ENCODE results near the gene ACTG2. TPM values are rescaled to one million over a fixed set of nuclear protein-coding genes. Genes with fewer than 3 reads are reported as not detected.
"Not testable (repeated sequence)": the region's sequence is repeated elsewhere in the genome, so short reads cannot be mapped to it uniquely, and the experiment has no call there.

Gene ACTG2
- total RNA-seq, 1 donor from 2014 or later = 0.32 TPM

DNA sequence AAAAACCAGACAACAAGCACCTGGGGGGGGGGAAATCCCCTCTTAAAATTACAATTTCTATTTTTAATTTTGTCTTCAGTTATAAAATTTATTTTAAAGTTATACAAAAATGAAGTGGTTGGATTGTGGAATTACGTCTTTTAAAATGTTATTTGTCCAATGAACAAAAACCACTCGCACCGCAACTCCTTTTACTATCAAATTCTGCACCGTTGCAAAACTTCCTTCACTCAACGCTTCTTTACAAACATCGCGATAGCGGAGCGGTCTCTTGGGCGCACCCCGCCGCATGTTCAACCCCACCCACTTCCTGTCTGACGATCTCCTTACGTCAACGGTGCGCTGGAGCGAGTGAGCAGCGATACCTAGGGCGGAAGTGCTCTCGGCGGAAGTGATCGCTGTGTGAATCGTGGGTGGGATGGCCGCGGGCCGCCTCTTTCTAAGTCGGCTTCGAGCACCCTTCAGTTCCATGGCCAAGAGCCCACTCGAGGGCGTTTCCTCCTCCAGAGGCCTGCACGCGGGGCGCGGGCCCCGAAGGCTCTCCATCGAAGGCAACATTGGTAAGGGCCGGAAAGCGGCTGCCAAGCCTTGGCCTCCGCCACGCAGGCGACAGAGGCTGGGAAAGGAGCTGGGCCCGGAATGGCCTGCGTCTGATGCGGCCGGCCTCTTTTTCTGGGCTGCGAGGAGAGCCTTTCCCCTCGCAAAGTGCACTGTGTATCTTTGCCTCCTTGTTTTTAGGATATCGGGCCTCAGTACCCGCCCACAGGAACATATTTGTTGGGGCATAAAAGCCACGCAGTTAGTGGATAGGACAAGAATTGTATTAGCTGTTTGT, 33.9 kb downstream of the ACTG2 start, which contains the start of gene DGUOK:
Gene DGUOK, plus strand, starts transcription at position 388 of the 835 bp plus-strand sequence. Its CDS starts 31 bp downstream, at position 419.
- peak; percentile 97 for DNase-seq
- peak; percentile 100 for ATAC-seq
- intact Hi-C loops (cut with micrococcal nuclease) = no loop called here

DNA sequence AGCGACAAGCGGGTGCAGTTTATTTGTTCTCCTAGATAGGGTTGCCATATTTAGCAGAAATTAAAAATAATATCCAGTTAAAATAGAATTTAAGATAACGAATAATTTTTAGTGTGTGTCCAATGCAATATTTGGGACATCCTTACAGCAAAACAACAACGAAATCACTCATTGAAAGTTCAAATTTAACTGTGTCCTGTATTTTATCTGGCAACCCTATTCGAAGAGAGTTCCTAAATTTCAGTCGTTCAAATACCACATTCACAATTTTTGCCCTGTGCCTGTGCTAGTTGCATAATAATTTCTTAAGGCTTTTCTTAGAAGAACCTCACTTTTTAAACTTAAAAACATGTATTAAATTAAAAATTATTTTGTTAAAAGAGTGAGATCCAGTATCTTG, 34.5 kb downstream of the ACTG2 start:
- DNase-seq = no peak
- intact Hi-C loops (cut with micrococcal nuclease) = no loop called here
- no peak for ATAC-seq

DNA sequence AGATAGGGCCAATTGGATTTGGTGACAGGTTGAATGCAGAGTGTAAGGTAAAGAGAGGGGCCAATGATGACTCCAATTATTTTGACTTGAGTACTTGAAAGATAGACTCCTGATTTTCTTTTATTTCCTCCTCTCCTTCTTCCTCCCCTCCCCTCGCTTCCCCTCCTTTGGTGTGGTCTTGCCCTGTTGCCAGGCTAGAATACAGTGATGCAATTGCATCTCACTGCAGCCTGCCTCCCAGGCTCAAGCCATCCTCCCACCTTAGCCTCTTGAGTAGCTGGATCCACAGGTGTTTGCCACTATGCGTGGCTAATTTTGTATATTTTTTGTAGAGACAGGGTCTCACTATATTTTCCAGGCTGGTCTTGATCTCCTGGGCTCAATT, 36.1 kb downstream of the ACTG2 start:
- intact Hi-C loops (cut with micrococcal nuclease) = no loop called here
- DNase-seq = no peak

DNA sequence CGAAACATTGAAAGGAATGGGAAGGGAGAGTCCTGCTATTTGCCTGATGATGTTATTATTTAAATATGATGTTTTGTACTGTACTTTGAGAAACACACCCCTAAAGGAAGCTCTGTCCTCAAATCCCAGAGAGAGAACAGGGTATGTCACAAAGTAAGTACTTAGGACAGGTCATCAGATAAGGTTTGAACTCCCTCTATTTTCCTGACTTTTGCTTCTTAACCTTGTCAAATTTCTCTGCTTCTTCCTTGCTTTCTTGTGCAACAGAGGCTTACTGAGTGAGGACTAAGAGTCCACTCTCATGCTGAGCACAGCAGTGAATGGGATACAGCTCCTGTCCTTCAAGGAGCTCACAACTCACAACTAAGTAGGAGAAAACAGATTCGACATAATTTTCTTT, 37.6 kb downstream of the ACTG2 start:
- DNase-seq (no peak), ATAC-seq (no peak)
- intact Hi-C loops (cut with micrococcal nuclease) = no loop called here

More for the DNA sequence above, 36.1 kb downstream of the ACTG2 start:
- ATAC-seq = no peak

DNA sequence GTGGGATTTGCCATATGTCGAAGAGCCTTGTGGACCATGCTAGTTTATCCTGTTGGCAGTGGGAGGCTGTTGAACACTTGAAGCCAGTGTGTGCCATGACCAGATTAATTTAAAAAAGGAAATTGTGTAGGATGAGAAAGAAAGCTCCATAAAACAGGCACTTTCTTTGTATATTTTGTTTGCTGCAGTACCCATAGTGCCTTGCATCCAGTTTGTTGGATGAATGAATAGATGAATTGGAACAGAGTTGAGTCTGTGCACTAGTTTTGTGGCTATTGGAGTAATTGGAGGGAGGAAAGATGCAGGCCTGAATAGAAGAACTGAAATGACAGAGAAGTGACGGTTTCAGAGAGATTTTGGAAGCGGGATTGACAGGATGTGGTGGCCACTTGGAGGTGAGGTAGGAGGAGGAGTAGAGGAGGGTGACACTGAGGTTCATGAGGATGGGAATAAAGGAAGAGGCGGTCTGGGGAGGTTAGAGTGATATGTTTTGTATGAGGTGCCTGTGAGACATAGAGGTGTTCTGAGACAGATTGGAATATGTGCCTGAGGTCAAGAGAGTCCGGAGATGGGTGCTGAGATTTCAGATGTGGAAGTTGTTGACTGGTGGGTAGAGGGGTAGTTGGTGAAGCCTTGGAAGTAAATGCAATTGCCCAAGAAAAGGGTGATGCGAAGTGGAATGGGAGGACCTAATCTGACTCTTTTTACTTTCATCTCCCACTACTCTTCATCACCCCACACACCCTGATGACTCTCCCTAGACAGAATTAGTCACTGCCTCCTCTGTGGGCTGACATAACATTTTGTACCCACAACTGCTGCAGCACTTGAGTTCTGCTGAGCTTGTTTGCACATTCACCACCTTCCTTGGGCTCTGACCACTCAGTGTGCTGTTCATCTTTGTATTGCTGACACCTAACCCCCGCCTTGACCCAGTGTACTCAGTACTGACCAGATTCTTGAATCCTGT, 39.0 kb downstream of the ACTG2 start:
- intact Hi-C loops (cut with micrococcal nuclease) = no loop called here
- no peak for ATAC-seq
- DNase-seq = no peak

DNA sequence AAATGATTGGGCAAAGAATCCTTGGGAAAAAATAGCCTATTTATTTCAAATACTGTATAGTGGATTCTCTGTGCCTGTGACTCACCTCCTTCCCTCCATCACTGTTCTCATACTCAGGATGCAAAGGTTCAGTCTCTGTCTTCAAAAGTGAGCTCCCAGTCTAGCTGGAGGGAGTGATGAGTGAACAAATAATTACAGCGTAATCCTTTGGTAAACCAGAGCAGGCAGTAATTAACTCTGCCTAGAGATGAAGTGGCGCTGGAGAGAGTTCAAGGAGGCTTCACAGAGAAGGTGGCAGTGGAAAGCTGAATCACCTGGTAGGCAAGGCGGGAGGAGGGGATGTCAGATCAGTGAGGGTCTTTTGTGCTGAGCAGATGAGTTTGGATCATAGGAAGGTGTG, 40.4 kb downstream of the ACTG2 start:
- DNase-seq = no peak
- intact Hi-C loops (cut with micrococcal nuclease) = no loop called here
- ATAC-seq = no peak

DNA sequence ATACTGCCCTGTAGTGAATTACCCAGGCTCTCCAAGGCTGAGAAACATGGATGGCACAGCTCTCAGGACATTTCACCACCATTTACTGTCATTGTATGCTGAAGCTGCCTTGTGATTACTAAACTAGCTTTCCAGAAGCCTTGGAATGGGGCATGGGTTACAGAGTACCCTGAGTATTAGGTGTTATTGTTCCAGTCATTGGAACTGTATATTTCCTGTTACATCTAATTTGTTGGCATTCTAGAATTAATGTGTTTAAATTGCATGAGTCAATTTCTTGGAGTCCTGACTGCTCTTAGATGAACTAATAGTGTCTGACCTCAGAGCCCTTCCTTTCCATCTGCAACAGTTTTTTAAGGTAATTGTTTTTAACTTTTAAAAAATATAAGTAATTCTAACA, 42.8 kb downstream of the ACTG2 start:
- intact Hi-C loops (cut with micrococcal nuclease) = no loop called here
- ATAC-seq (no peak), DNase-seq (no peak)

DNA sequence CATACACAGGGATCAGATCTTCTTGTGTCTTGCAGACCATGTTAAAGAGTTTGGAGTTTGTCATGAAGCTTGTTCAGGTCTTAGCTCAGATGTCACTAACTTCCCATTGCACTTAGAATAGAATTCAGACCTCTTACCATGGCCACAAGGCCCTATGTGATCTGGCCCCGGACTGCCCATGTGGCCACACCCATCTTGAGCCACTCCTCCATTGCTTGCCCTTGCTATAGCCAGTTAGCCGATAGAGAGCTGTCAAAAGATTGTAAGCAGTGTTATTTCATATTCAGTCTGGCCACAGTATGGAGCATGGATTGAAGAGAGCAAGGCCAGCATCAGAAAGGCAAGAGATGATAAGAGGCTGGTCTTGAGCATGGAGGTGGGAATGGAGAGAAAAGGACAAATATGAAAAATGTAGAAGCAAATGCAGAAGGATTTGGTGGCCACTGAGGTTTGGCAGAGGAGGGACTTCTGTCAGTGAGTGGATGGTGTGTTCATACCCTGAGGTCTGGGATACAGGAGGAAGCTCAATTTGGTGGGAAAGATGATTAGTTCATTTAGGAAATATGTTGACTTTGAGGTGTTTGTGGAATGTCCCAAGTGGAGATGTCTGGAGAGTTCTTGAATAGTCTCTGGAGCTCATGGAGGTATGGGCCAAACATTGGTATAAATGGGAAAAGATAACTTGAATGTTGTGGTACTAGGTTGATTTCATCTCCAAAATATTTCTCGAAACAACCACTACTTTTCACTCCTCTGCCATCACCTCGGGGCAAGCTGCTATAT, 44.5 kb downstream of the ACTG2 start:
- intact Hi-C loops (cut with micrococcal nuclease) = no loop called here
- ATAC-seq (no peak), DNase-seq (no peak)

DNA sequence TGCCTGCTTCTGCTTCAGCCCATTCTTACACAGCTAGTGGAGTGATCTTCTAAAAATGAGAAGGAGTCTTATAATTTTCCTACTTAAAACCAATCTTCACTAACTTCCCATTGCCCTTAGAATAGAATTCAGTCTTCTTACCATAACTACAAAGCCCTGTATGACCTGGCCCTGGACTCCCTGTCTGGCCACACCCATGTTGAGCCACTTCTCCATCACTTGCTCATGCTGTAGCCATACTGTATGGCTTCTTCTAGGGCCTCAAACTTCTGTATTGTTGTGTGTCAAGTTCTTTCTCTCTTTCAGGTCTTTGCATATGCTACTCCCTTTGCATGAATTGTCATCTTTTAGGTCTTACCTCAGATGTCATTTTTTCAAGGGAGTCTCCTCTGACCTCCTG, 45.1 kb downstream of the ACTG2 start:
- DNase-seq = no peak
- no peak for ATAC-seq
- intact Hi-C loops (cut with micrococcal nuclease) = no loop called here

DNA sequence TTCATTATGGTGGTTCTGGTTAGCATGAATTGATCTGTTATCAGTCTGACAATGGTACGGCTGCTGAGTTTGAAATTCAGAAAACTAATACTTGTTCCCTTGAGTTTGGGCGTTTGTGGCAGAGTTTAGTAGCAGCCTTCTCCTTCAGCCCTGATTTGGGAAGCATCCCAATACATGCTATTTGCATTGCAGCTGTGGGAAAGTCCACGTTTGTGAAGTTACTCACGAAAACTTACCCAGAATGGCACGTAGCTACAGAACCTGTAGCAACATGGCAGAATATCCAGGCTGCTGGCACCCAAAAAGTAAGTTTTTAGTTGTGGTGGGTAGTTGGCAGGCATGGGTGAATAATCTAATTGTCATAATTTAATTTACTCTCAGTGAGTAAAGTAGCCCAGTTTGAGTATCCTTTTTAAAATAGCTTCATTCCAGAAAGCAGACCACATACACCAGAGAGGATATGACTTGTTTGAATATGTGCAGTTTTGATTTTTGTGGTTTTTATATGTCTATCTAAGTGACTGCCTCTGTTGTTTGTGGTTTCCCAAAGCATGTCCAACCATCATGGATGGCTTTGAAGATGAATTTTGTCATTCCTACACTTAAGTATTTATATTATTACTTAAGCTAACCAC, 46.0 kb downstream of the ACTG2 start:
- DNase-seq = no peak
- no peak for ATAC-seq
- intact Hi-C loops (cut with micrococcal nuclease) = no loop called here

DNA sequence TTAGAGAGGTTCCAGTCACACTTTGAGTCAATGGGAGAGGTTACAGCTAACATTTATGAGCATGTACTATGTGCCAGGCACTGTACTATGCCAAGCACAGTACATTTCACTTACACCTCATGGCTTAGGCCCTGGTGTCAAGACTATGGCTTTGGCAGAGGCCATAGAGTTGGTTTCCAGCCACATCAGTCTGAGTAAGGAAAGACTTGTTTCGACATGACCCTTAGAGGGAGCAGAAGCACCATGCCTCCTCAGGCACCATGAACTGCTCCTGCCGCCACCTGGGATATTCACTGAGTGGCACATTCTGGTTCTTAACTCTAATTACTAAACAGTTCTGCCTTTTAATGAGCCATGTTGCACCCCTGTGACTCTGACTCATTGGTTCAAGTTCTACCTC, 46.6 kb downstream of the ACTG2 start:
- peak; percentile 95 for ATAC-seq
- DNase-seq = no peak

DNA sequence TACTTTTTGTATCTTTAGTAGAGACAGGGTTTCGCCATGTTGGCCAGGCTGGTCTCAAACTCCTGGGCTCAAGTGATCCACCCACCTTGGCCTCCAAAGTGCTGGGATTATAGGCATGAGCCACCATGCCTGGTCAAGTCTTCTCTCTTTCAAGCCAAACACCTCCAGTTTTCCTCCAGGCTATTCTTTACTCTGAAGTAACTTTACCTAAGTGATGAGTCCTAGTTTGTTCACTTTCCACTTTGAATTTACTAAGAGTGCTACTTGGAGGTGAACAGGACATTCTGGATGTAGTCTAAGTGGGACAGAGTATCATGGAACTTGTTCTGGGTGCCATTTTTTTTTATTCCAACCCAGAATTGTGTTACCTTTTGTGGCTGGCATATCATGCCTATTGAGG, 47.3 kb downstream of the ACTG2 start:
- ATAC-seq; intact Hi-C loops (cut with micrococcal nuclease); DNase-seq: not testable (repeated sequence)

More for the DNA sequence above, 46.6 kb downstream of the ACTG2 start:
- intact Hi-C loops (cut with micrococcal nuclease) = no loop called here

DNA sequence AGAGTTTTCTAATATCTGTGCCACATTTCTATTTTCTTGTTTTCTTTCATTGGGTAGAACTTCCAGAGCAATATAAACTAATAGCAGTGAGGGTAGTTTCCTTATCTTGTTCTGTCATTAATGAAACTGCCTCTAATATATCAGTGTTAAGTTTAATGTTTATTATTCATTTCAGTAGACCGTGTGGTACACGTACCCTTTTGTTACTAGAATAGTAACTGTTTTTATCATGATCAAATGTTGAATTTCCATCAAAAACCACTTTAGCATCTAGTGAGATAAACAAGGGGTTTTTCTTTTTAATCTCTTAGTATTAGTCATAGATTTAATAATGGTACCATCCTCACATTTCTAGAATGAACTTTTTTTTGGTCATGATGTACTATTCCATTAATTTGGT, 49.9 kb downstream of the ACTG2 start:
- intact Hi-C loops (cut with micrococcal nuclease) = no loop called here
- DNase-seq (no peak), ATAC-seq (no peak)

DNA sequence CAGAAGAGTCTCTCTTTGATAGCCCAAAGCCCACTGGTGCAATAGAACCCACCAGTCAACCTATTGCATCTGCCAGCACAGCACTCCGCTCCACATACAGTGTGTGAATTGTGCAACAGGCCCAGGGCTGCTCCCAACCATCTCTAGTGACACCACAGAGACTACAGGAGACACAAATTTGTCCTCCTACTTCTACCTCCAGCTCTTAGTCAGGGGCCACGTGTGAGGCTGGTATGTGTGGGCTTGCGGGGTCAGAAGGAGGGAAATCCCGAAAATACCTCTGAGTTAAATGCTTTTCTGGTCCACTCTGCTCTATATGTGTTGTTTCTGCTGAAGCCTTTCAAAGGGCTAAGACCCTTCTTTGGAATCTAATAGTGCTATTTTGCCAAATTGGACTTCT, 51.9 kb downstream of the ACTG2 start:
- no peak for DNase-seq
- ATAC-seq = no peak
- intact Hi-C loops (cut with micrococcal nuclease) = no loop called here

DNA sequence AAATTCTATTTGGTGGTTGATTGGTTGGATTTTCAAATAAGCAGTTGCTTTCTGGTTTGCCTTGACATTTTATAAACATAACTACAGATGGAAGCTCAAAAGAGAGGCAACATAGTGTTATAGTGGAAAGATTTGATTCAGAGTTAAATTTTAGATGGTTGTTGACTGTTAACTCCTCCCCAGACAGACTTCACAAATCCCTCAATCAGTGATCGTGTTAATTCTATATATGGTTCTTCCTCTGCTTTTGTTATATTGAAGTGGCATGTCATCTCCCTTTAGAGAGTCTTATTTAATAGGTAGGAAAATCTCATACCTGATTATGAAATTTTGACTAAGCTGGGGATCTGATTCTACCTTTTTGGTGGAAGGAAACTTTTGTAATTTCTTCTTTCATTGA, 53.4 kb downstream of the ACTG2 start:
- intact Hi-C loops (cut with micrococcal nuclease) = no loop called here
- ATAC-seq (no peak), DNase-seq (no peak)

DNA sequence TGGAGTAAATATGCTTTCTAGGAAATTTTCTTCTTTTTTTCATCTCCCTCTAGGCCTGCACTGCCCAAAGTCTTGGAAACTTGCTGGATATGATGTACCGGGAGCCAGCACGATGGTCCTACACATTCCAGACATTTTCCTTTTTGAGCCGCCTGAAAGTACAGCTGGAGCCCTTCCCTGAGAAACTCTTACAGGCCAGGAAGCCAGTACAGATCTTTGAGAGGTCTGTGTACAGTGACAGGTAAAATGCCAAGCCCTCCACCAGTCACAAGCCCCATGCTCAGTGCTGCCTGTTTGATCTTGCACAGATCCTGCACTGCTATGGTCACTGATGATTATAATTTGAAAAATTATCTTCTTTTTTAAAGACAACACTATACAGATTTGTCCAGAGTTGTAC, 53.9 kb downstream of the ACTG2 start:
- DNase-seq (no peak), ATAC-seq (no peak)
- intact Hi-C loops (cut with micrococcal nuclease) = no loop called here

DNA sequence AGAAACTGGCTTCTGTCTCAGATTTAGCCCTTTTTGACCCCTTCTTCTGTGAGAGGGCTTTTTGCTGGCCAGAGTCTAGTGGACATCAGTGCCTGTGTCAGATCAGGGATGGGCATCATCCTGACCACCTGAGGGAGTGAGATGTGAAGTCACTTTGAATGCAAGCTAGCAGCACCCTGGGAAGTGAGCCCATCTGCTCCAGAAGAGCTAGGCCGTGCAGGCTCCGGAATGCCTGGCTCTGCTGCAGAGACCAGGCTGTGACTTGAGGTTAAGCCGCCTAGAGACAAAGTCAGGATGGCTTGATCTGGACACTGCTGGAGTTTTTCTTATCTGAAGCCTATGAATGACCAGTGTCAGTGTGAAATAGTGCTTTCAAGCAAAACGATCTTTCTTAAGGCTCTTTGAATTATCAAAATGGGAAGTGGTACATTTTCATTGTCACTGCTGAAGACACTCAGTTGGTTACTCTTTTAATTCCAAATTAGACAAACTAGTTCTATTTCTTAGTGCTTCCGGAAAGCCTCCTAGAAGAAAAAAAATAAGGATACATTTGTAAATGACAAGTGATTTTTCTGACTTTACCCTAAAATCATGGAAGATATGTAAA, 54.7 kb downstream of the ACTG2 start:
- intact Hi-C loops (cut with micrococcal nuclease) = no loop called here
- no peak for ATAC-seq
- no peak for DNase-seq

DNA sequence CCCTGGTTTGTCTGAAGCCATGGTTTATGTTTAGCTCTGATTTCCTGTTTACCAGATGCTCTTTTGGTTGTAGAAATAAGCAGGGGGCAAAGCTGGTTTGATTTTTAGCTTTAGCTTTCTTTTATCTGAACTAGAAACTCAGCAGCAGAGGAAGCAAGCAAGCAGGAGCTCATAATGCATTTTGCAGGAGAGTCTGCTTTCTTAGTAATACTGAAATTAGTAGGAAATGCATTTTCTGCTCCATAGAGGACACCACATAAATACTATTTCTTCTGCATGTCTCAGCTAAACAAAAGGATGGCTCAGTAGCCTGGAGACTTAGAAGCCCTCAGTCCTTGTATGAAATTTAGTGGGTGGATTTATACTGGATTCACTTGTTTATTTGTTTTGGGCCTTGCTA, 57.0 kb downstream of the ACTG2 start:
- no peak for ATAC-seq
- DNase-seq = no peak
- intact Hi-C loops (cut with micrococcal nuclease) = no loop called here
